ENCODE measurements around the gene VAMP5.

VAMP5 gene

GRCh38 chr2:85642725-85643124, 58.5 kb downstream of the VAMP5 start:
- DNase-seq, result peak; percentile 2
